Erythroblast (primary cell): ENCODE data around the gene TRIP10.

Experiments used
- GATA1 ChIP-seq: IDR thresholded peaks from 2 replicates; pipeline ENCODE4 v1.6.1; 2011; ENCODE audit warnings: low read depth, mild to moderate bottlenecking, control low read depth, low read length, moderate library complexity
- POLR2A ChIP-seq: IDR thresholded peaks from 2 replicates; pipeline ENCODE4 v1.6.1; 2011; ENCODE audit warnings: mild to moderate bottlenecking, low read length

- TF ChIP-seq POLR2A: no peak
- TF ChIP-seq GATA1: no peak
Measured at GRCh38 chr19:6707658-6708018, 31.8 kb upstream of the TRIP10 start.
